GM11168 (cell line): Measurements from ENCODE around the gene C18orf32.
"Not testable (repeated sequence)": the region's sequence is repeated elsewhere in the genome, so short reads cannot be mapped to it uniquely, and the experiment has no call there.

Experiments
- in situ Hi-C: fragments of 300-500 bp; cut with MboI; formaldehyde crosslinking; loops from one replicate; pipeline ENCODE4 v1.12.0; 2022; ENCODE audit warnings: low sequenced_read_pairs; ENCODE audit not compliant: unreplicated experiment

The C18orf32 gene

DNA sequence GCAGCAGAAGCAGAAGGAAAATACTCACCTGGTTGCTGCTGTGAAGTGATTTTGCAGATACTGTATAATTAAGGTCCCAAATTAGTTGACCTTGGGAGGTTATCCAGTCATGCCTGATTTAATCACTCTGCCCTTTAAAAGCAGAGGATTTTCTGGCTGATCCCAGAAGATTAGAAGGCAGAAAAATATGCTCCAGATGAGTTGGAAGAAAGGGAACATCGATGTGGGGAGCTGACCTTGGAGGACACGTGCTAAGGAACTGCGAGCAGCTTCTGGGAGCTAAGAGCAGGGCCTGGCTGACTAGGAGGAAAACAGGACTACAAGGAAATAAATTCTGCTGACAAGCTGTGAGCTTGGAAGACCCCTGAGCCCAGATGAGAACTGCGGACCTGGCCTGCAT, 13.3 kb downstream of the C18orf32 start:
- in situ Hi-C loops, result no loop called here

DNA sequence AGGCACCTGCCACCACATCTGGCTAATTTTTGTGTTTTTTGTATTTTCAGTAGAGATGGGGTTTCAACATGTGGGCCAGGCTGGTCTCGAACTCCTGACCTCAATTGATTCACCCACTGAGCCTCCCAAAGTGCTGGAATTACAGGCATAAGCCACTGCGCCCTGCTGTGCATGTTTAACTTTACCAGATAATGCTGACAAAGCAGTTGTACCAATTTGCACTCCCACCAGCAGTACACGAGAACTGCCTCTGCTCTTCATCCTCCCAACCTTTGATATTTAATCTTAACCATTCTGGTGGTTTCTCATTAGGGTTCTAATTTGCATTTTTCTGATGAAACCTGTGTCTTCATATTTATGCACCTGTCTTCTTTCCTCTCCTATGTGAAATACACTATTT, 14.6 kb downstream of the C18orf32 start:
- in situ Hi-C loops, result no loop called here

DNA sequence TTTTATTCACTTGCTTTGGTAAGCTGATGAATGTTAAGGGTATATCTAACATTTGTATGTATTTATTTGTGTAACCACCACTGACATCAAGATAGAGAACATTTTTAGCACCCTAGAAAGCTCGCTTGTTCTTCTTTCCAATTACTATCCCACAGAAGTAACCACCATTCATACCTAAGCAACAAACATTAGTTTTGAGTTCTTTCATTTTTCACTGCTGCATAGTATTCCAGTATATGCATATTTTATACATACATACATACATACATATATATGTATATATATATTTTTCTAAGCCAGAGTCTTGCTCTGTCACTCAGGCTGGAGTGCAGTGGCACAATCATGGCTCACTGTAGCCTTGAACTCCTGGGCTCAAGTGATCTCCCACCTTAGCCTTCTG, 15.5 kb downstream of the C18orf32 start:
- in situ Hi-C loops, result no loop called here

DNA sequence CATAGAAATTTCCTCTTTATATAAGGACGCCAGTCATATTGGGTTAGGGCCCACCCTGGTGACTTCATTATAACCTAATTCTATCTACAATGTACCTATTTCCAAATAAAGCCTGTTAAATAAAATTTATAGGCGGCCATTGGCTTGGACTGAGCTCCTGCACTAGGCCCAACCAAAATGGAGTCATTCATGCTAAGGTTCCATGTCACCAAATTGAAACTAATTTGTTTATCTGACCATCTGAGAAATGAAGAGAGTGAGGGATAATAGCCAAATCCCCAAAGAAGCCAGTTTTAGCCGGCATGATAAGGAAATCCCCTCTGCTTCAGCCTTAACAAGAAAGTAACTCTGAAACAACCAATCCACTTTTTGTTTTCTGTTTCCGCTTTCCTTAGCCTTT, 19.4 kb downstream of the C18orf32 start:
- in situ Hi-C loops, result no loop called here

DNA sequence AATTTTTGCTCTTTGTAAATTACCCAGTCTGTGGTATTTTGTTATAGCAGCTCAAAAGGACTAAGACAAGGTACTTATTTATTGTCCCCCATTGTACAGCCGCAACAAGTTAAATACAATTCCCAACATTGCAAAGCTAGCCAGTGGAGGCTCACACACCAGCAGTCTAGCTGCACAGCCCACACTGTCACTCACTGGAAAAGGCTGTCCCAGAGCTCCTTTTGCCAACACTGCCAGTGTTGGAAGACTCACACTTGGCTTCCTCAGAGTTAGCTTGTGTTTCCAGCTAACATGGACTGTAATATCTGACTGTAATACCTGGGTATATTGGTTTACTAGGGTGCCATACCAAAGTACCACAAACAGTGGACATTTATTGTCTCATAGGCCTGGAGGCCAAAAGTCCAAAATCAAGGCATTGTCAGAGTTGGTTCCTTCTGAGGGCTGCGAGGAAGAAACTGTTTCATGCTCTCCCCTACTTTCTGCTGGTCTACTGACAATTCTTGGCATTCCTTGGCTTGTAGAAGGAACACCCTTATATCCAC, 19.9 kb downstream of the C18orf32 start:
- in situ Hi-C loops, result no loop called here

DNA sequence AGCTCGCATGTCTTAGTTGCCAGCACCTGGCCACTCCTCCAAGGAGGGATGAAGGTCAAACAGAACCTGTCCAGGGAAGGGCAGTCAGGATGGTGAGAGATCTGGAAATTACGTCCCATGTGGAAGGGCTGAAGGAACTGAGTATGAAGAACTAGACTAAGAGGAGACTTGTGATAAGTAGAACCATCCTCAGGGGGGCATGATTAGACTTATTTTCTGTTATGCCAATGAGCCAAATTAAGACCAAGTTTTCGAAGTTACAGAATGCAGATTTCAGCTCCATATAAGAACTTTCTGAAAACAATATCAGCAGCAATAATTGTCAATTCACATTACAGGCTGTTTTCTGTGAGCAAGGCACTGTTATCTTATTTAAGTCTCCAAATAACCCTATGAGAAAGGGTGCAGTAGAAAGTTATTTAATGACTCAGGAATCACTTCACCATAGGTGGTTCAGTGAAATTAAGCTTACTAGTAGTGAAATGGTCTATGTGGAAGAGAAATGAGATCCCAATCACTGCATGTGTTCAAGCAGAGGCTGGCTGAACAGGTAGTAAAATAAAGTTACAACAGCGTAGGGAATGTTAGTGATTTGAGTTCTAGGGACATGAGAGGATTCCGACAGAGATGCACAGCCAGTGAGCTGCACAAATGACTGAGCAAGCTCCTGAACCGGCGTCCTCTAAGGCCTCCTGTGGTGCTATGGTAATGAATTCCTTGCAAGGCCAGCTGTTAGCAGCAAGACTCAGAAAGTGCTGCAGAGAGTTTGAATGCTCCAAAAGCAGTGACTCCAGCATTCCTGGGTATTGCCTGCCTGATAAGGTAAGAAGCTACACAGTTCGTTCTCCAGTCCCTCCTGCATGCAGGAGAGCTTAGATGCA, 22.1 kb downstream of the C18orf32 start:
- in situ Hi-C loops, result no loop called here

DNA sequence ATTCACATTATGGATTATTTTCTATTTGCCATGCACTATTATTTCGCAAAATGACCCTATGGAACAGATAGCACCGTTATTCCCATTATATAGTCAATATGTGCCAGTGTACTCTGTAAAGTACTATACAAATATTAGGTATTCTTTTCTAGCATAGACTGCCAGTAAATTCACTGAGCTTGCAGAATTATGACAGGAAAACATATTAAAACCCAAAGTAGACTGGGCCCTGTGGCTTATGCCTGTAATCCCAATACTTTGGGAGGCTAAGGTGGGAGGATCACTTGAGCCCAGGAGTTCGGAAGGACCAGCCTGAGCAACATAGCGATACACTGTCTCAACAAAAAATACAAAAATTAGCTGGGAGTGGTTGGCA, 25.4 kb downstream of the C18orf32 start:
- in situ Hi-C loops, result no loop called here

DNA sequence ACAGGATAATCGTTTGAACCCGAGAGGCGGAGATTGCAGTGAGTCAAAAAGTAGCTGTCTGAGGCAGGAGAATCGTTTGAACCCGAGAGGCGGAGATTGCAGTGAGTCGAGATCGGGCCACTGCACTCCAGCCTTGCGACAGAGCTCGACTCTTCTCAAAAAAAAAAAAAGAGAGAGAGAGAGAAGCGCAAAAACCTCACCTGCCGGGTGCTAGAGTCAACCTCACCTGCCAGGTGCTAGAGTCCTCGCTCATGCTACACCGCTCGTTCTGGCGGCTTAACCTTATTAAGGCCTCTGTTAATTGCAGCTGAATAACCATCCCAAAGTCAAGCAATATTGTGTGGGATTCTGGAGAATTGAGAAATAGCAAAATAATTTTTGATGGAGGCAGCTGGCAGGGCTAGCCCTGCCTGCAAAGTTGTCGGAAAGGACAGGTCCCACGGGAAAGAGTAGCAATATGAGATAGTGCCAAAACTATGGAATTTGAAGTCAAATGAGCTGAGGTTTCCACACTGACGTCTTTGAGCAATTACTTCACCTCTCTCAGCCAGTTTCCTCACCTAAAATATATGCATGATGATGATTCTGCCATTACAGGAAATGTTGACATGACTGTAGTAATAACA, 25.9 kb downstream of the C18orf32 start:
- in situ Hi-C loops, result no loop called here

DNA sequence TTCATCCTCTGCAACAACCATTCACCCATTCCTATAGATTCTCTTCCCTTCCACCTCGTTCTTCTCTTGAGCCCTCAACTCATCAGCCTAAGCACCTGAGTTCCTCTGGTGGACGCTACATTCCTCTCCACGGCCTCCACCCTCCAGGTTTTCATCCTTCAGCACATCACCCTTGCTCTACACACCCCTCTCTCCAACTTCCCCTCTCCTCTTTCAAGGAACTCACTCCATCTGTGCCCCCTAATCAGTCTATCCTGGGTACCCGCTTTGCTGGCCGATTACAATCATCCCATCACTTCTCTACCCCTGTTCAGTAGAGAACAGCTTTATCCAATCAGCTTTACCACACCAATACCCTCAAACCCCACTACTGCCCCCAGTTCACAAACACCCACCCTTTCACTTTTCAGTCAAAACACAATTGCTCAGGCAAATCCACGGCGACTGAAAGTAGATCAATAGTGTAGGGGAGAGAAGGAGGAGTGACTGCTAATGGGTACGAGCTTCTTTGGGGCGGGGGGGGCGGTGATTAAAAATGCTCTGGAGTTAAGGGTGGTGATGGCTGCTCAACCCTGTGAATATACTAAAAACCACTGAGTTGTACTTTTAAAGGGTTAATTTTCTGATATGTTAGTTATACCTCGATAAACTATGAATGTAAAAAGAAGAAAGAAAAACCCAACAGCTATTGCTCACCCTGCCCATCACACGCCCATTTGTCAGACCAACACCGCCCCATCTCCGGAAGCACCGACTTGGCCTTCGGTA, 27.4 kb downstream of the C18orf32 start:
- in situ Hi-C loops, result no loop called here

DNA sequence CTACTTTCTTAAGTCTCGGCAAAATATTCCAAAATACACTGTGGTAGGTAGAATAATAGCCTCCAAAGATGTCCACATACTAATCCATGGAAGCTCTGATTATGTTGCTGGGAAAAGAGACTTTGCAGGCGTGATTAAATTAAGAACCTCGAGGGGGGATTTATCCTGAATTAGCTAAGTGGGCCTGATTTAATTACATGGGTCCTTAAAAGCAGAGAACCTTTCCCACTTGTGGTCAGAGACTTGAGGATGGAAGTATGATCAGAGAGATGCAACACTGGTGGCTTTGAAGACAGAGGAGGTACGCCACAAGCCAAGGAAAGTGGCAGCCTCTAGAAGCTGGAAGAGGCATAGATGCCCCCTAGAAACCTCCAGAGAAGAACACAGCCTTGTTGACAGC, 29.4 kb downstream of the C18orf32 start:
- in situ Hi-C loops, result no loop called here

DNA sequence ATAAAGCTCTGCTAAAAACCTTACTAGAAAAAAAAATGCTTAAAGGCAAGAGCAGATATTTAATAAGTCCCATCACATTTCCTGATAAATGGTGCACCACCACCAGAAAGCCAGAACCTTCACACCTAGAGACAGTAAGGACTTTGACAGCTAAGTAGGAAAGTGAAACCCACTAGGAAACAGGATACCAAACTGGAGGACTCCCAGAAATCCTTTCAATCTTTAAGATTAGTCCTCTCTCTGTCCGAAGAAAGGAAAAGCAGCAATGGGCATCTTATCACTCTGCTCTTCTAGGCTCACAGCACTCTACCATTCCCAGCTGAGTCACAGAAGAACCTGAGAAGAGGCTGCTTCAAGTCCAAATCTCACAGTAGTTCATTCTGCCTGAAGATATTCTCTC, 30.2 kb downstream of the C18orf32 start:
- in situ Hi-C loops, result no loop called here

DNA sequence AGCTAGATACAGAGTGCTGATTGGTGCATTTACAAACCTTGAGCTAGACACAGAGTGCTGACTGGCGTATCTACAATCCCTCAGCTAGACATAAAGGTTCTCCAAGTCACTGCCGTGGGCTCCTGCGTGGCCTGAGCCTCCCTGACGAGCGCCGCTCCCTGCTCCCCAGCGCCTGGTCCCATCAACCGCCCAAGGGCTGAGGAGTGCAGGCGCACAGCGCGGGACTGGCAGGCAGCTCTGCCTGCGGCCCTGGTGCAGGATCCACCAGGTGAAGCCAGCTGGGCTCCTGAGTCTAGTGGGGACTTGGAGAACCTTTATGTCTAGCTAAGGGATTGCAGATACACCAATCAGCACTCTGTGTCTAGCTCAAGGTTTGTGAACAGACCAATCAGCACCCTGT, 34.5 kb downstream of the C18orf32 start:
- in situ Hi-C loops, result not testable (repeated sequence)

DNA sequence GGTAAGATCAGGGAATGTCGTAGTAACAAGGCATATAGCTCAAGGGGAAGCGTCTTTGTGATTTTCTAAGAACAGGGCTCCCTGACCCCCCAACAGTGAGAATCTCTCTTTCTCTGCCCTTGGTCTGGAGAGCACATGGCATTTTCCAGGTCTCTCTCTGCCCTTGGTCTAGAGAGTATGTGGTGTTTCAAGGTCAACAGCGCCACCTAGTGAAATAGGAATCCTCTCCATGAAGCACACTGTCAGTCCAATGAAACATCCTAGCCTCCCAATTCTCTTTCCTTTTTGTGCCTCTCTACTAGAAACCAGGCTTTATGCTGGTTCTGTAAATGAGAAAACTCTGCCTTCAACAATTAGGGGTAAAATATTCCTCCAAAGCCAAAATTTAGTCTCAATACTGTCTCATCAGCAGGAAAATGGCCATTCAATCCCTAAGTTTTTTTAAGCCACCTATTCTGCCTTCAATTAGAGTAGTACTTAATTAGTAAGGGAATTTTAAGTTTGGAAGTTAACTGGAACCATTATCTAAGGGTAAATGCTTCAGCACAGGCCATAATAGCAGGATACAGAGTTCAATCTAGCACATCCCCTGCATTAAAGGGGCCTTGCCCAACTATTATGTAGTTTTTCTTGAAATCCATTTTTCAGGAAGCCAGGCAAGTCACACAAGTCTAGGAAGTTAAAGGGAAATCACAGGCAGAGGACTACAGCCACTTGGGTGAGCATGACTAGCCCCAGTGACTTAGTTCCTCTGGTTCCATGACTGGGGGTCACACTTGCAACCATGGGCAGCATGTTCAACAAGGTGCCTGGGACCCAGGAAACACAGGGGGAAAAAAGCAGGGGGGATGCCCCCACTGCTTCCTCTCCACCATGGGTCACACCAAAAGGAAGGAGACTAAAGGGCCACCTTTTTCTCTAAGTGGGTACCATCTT, 39.0 kb downstream of the C18orf32 start:
- in situ Hi-C loops, result no loop called here

DNA sequence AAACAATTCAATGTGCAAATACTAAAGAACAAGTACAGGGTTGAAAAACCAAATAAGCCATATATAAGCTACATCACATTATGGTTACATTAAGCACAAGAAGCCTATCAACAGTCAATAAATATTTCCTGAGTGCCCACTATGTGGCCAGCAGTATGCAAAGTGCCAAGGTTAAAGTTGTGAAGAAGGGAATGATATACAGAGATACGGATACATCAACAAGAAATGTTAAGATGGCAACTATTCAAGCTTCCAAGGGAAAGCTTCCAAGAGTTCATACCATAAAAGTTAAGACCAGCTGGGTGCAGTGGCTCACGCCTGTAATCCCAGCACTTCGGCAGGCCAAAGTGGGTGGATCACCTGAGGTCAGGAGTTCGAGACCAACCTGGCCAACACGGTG, 40.6 kb downstream of the C18orf32 start:
- in situ Hi-C loops, result no loop called here

DNA sequence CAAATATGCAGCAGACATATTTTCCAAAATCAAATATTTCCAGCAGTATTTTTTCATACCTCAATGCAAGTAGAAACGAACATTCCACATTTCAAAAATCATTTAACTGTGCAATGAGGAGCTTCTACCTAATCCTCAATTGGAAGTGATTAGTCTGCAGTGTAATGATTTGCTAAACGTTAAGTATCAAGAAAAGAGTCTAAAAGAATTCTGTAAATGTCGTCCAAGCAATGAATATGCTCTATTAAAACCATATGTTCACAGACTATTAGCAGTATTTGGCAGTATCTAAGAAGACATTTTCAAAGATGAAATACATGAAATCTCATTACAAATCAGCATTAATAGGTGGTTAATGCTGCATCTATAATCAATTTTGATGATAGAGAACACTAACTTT, 42.5 kb downstream of the C18orf32 start:
- in situ Hi-C loops, result no loop called here

DNA sequence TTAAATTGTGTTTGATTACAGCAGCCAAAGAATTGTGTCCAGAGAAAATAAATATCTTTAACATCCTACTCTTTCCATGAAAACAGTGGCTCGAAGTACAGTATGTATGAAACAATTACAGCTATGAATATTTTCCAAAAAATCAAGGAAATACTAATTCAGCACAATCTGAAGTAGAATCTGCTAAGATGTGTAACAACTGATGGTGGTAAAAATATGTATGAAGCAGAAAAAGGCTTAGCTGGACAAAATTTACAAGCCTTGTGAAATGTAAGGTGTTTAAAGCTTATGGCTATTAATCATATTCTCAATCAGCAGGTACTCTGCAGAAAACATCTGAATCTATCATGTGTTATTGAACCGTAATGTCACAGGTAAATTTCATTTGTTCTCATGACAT, 43.2 kb downstream of the C18orf32 start:
- in situ Hi-C loops, result no loop called here

DNA sequence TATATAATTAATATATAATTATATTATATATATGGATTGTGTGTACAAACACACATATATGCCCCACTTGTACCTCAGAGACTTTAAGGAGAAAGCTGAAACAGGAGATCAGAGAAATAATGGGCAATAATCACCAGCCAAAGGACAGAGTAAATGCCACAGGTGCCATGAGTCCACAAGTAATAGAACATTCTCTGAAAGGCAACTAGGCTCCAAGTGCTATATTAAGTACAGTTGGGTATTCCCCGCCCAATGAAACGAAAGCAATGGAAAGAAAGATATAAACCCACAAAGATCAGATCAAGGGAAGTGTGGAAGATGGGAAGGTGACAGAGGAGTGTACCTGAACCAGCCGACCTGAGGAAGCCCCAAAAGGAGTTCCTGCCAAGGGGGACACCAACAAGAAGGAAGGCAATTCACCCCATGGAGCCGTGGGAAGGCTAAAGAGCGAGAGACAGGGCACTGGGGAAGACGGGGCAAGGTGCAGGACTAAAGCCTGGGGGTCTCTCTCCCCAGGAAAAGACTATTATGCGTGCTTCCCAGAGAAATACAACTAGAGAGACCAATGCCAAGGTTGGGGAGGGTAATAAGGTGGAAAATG, 45.6 kb downstream of the C18orf32 start:
- in situ Hi-C loops, result no loop called here

DNA sequence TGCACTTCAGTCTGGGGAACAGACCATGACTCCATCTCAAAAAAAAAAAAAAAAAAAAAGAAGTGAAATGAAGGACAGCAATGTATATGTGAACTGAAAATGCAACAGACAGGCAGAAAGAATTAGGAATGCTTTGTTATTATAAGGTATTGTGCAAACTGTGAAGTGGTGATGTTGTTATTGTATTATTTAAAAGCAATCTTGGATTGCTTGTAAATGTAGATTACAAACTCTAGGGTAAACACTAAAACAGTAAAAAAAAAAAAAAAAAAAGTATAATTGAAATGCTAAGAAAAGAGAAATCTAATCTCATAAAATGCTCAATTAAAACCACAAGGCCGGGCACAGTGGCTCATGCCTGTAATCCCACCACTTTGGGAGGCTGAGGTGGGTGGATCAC, 51.9 kb downstream of the C18orf32 start:
- in situ Hi-C loops, result no loop called here

DNA sequence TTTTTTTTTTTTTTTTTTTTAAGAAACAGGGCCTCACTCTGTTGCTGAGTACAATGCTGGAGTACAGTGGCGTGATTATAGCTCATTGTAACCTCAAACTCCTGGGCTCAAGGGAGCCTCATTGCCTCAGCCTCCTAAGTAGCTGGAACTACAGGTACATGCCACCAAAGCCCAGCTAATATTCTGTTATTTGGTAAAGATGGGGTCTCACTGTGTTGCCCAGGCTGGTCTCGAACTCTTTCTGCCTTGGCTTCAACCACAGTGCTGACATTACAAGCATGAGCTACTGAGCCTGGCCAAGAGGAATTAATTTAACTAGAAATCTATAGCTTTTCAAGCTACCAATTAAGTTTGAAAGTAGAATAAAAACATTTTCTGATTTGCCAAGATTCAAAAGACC, 54.4 kb downstream of the C18orf32 start:
- in situ Hi-C loops, result no loop called here
